K562 (cell line): ENCODE results near the gene PLAC9. TPM values are rescaled to one million over a fixed set of nuclear protein-coding genes. Genes with fewer than 3 reads are reported as not detected.

Experiments
- CAMTA2 ChIP-seq: fragments of 250-450 bp; sonication (Bioruptor Pico); conservative IDR thresholded peaks from 2 replicates; pipeline ENCODE4 v1.5.1; 2022
- CXXC5 ChIP-seq: fragments of 250-450 bp; sonication (Bioruptor Pico); IDR thresholded peaks from 2 replicates; pipeline ENCODE4 v1.8.0; 2022; ENCODE audit warnings: inconsistent platforms, mild to moderate bottlenecking, moderate library complexity
- DACH1 ChIP-seq: fragments of 450-650 bp; IDR thresholded peaks from 2 replicates; pipeline ENCODE4 v1.6.1; 2018; ENCODE audit not compliant: partially characterized antibody
- FOS ChIP-seq: IDR thresholded peaks from 3 replicates; pipeline ENCODE4 v1.6.1; 2011; ENCODE audit not compliant: insufficient read length; ENCODE audit errors: extremely low read depth
- FOXK2 ChIP-seq, 2 experiments: fragments of 450-650 bp; IDR thresholded peaks in 1 of 2; conservative IDR thresholded peaks in 1 of 2; 2 replicates each; pipeline ENCODE4 v1.6.1; 2016; ENCODE audit warnings: low read depth in 2 of 2, mild to moderate bottlenecking in 1 of 2
- ILK ChIP-seq: fragments of 450-650 bp; IDR thresholded peaks from 2 replicates; pipeline ENCODE4 v1.6.1; 2016; ENCODE audit warnings: missing genetic modification characterization, low read depth, mild to moderate bottlenecking, missing compliant biosample characterization, moderate library complexity, borderline replicate concordance
- KDM4B ChIP-seq, 2 experiments: fragments of 450-650 bp in 1 of 2; sonication (generic) in 1 of 2; IDR thresholded peaks; 2 replicates each; pipeline ENCODE4 v1.6.1; 2016 to 2017; ENCODE audit warnings: borderline replicate concordance in 2 of 2, antibody characterized with exemption in 1 of 2, low read depth in 1 of 2, mild to moderate bottlenecking in 1 of 2
- L3MBTL2 ChIP-seq: fragments of 450-650 bp; IDR thresholded peaks from 2 replicates; pipeline ENCODE4 v1.6.1; 2016; ENCODE audit warnings: mild to moderate bottlenecking, moderate library complexity
- PTRF ChIP-seq: fragments of 450-650 bp; IDR thresholded peaks from 2 replicates; pipeline ENCODE4 v1.6.1; 2016; ENCODE audit warnings: mild to moderate bottlenecking, missing genetic modification characterization, missing compliant biosample characterization
- PYGO2 ChIP-seq: fragments of 450-650 bp; IDR thresholded peaks from 2 replicates; pipeline ENCODE4 v1.6.1; 2016; ENCODE audit warnings: mild to moderate bottlenecking, missing genetic modification characterization, moderate library complexity, missing compliant biosample characterization
- RHOXF2B ChIP-seq: fragments of 250-450 bp; sonication (Bioruptor Pico); conservative IDR thresholded peaks from 2 replicates; pipeline ENCODE4 v1.5.1; 2021
- SLC30A9 ChIP-seq: fragments of 250-450 bp; sonication (Bioruptor Pico); IDR thresholded peaks from 2 replicates; pipeline ENCODE4 v1.8.0; 2022; ENCODE audit warnings: mild to moderate bottlenecking, moderate library complexity
- TAL1 ChIP-seq: fragments of 450-650 bp; IDR thresholded peaks from 2 replicates; pipeline ENCODE4 v1.6.1; 2016; ENCODE audit warnings: mild to moderate bottlenecking
- TEAD2 ChIP-seq: fragments of 450-650 bp; IDR thresholded peaks from 2 replicates; pipeline ENCODE4 v1.6.1; 2016; ENCODE audit warnings: missing genetic modification characterization, control low read depth, missing compliant biosample characterization
- ZBTB11 ChIP-seq, 3 experiments: fragments of 200-800 bp in 1 of 3; fragments of 250-450 bp in 1 of 3; fragments of 450-650 bp in 1 of 3; sonication (Bioruptor Pico) in 1 of 3; sonication (Bioruptor generic) in 1 of 3; formaldehyde crosslinking in 1 of 3; IDR thresholded peaks; 2 replicates each; pipeline versions ENCODE4 v1.6.1 to v1.8.0; 2016 to 2022; ENCODE audit warnings: mild to moderate bottlenecking in 2 of 3, missing genetic modification characterization in 2 of 3, missing compliant biosample characterization in 1 of 3, moderate library complexity in 1 of 3
- ZEB2 ChIP-seq: fragments of 450-650 bp; IDR thresholded peaks from 2 replicates; pipeline ENCODE4 v1.6.1; 2016
- ZFP91 ChIP-seq: sonication (generic); formaldehyde crosslinking; IDR thresholded peaks from 2 replicates; pipeline ENCODE4 v1.8.0; 2022; ENCODE audit warnings: mild to moderate bottlenecking, missing genetic modification reagents
- ZNF41 ChIP-seq: fragments of 250-450 bp; sonication (Bioruptor Pico); conservative IDR thresholded peaks from 2 replicates; pipeline ENCODE4 v1.4.0; 2020; ENCODE audit warnings: mild to moderate bottlenecking
- ZNF592 ChIP-seq: fragments of 450-650 bp; IDR thresholded peaks from 2 replicates; pipeline ENCODE4 v1.6.1; 2017; ENCODE audit warnings: antibody characterized with exemption, mild to moderate bottlenecking
- polyA plus RNA-seq, 8 experiments: library from polyadenylated mRNA; depleted of rRNA in 4 of 8; stranded (reverse) in 5 of 8; unstranded in 3 of 8; fragments of >200 nt; fragmentation: Nextera tagmentation in 2 of 8; fragmentation: Illumina TruSeq in 1 of 8; extraction: Ambion mirVana in 2 of 8; extraction: Trizol in 1 of 8; gene quantifications; 2 replicates each; pipeline versions ENCODE4 v1.2.1 to v1.2.3, GENCODE V29; 2011 to 2014; ENCODE audit warnings: inconsistent platforms in 1 of 8, missing spikeins in 1 of 8
- total RNA-seq, 7 experiments: library from RNA; depleted of rRNA in 6 of 7; stranded (reverse); fragments of >200 nt in 6 of 7; fragmentation: Illumina TruSeq in 2 of 7; extraction: Trizol in 2 of 7; gene quantifications; 2 replicates each; pipeline versions ENCODE4 v1.2.1 to v1.2.3, GENCODE V29; 2011 to 2021; ENCODE audit warnings: low replicate concordance in 1 of 7

PLAC9 gene
- total and polyA plus RNA-seq, 9 of the 15 experiments (the other 6 are each of a cell fraction or from before 2014, with no cell fraction given): not detected

- TF ChIP-seq ILK (tag): no peak
- TF ChIP-seq ZNF41 (CRISPR knock-in tag): no peak
- peak in 2 of 3 experiments; percentile 40 to 92; a peak in 3 of 6 replicates for TF ChIP-seq ZBTB11 (CRISPR knock-in tag; IDR thresholded peaks at IDR 0.05)
- TF ChIP-seq ZEB2: 0 out of 2 replicates have a peak, but pooled peaks have one; percentile 35
- no peak for TF ChIP-seq DACH1
- TF ChIP-seq PTRF (tag): no peak
- peak; percentile 75 for TF ChIP-seq ZNF592
- TF ChIP-seq FOXK2 (conservative IDR thresholded peaks at IDR 0.05 in 1 of 2, IDR thresholded peaks at IDR 0.05 in 1 of 2; ENCODE audit: low read depth in 2 of 2): peak; percentile 87 to 89
- TF ChIP-seq PYGO2: no peak
- TF ChIP-seq CXXC5: peak; percentile 55; the same call in 1 of the 2 replicates
- TF ChIP-seq FOS: peak; percentile 64
- TF ChIP-seq ZFP91: no peak
- no peak for TF ChIP-seq KDM4B (IDR thresholded peaks at IDR 0.05; ENCODE audit: borderline replicate concordance in 2 of 2, low read depth in 1 of 2)
- TF ChIP-seq L3MBTL2: peak; percentile 78
- no peak for TF ChIP-seq TEAD2 (tag)
- no peak for TF ChIP-seq CAMTA2 (CRISPR knock-in tag)
- no peak for TF ChIP-seq TAL1
- TF ChIP-seq RHOXF2B (CRISPR knock-in tag): no peak
- no peak for TF ChIP-seq SLC30A9 (CRISPR knock-in tag)
Observed at GRCh38 chr10:80158598-80159127, 26.1 kb downstream of the PLAC9 start (continued).
